Thyroid gland (tissue), 4 donors: ENCODE data around the gene OTOGL. TPM values are rescaled to one million over a fixed set of nuclear protein-coding genes. Genes with fewer than 3 reads are reported as not detected.
"Not testable (repeated sequence)": the region's sequence is repeated elsewhere in the genome, so short reads cannot be mapped to it uniquely, and the experiment has no call there.

Experiments
- DNase-seq, 2 donors: peaks; one replicate each; pipeline ENCODE4 v3.0.0-alpha.2; 2019
- H3K27ac ChIP-seq, 3 donors: fragments of 200-600 bp; sonication (generic); 1 replicate in 2 of 3; 2 replicates in 1 of 3; pipeline ENCODE4 v1.5.1; 2016 to 2019; ENCODE audit warnings: mild to moderate bottlenecking in 1 of 3, moderate library complexity in 1 of 3
- H3K27me3 ChIP-seq: fragments of 200-600 bp; sonication (generic); one replicate; pipeline ENCODE4 v1.5.1; 2019
- H3K36me3 ChIP-seq, 2 donors: fragments of 200-600 bp; sonication (generic); one replicate each; pipeline ENCODE4 v1.5.1; 2016 to 2019
- H3K4me1 ChIP-seq, 2 donors: fragments of 200-600 bp; sonication (generic); one replicate each; pipeline ENCODE4 v1.5.1; 2017 to 2019
- H3K4me3 ChIP-seq, 3 donors: fragments of 200-600 bp; sonication (generic); replicated peaks in 1 of 3; 1 replicate in 2 of 3; 2 replicates in 1 of 3; pipeline ENCODE4 v1.5.1; 2016; ENCODE audit warnings: mild to moderate bottlenecking in 1 of 3
- H3K9me3 ChIP-seq: fragments of 200-600 bp; sonication (generic); one replicate; pipeline ENCODE4 v1.5.1; 2017
- POLR2A ChIP-seq, 2 donors: fragments of 450-650 bp; IDR thresholded peaks; one replicate each; pipeline ENCODE4 v1.6.1; 2017; ENCODE audit warnings: antibody characterized with exemption in 2 of 2, mild to moderate bottlenecking in 2 of 2, moderate library complexity in 1 of 2
- WGBS, 2 donors: methylation state at CpG; one replicate each; pipeline ENCODE4 v1.1.5; 2017; 5-methylcytosine and 5-hydroxymethylcytosine counted together
- intact Hi-C: fragments of 100-400 bp; cut with DNase I; formaldehyde crosslinking; loops from one replicate; pipeline ENCODE4 v1.15.1; 2023
- total RNA-seq, 4 donors: library from RNA; depleted of rRNA; stranded (reverse); fragments of >200 nt; gene quantifications; one replicate each; pipeline ENCODE4 v1.2.3, GENCODE V29; 2016
- TF ChIP-seq, protein P1 (sequence below), 6 experiments: fragments of 200-600 bp in 3 of 6; fragments of 450-650 bp in 3 of 6; sonication (generic) in 3 of 6; IDR thresholded peaks; one replicate each; pipeline ENCODE4 v1.5.1; 2016 to 2019; ENCODE audit warnings: antibody characterized with exemption in 6 of 6, mild to moderate bottlenecking in 2 of 6, inconsistent platforms in 1 of 6, moderate library complexity in 1 of 6

OTOGL gene
- total RNA-seq, 4 donors from 2014 or later = 0.11 to 0.13 TPM; not detected in 2

DNA sequence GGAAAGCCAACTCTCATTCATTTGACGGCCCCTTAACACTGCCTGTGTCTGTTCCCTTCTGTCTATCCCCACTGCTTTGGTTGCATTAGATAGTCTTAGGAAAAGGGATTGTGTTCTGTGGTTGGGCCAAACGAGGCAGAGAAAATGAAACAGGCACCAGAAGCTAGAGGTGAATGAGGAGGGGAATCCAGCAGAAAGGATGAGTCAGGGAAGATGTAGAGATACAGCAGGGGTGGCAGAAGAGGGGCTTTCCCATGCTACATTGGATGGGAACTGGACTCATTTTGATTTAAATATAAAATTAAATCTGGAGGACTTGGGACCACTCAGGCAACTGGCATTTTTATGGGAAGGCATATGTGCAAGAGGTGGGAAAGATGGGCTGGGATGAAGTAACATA, 43.3 kb downstream of the OTOGL start:
- TF ChIP-seq POLR2A (IDR thresholded peaks at IDR 0.05) = no peak
- TF ChIP-seq, protein P1, sequence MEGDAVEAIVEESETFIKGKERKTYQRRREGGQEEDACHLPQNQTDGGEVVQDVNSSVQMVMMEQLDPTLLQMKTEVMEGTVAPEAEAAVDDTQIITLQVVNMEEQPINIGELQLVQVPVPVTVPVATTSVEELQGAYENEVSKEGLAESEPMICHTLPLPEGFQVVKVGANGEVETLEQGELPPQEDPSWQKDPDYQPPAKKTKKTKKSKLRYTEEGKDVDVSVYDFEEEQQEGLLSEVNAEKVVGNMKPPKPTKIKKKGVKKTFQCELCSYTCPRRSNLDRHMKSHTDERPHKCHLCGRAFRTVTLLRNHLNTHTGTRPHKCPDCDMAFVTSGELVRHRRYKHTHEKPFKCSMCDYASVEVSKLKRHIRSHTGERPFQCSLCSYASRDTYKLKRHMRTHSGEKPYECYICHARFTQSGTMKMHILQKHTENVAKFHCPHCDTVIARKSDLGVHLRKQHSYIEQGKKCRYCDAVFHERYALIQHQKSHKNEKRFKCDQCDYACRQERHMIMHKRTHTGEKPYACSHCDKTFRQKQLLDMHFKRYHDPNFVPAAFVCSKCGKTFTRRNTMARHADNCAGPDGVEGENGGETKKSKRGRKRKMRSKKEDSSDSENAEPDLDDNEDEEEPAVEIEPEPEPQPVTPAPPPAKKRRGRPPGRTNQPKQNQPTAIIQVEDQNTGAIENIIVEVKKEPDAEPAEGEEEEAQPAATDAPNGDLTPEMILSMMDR (IDR thresholded peaks at IDR 0.05) = no peak
- Histone ChIP-seq H3K27me3 (no peaks in the 10 kb centered on the region), H3K4me1 (no peaks in the 10 kb centered on the region), H3K9me3 (no peaks in the 10 kb centered on the region), H3K27ac (no peak overlapping the region), H3K36me3 (no peaks in the 10 kb centered on the region), H3K4me3 (no peak overlapping the region)
- intact Hi-C loops = no loop called here
- no peak for DNase-seq
- 74 to 75% methylated on average over 2 of the region's 2 CpGs for whole genome bisulfite sequencing, 2 donors

DNA sequence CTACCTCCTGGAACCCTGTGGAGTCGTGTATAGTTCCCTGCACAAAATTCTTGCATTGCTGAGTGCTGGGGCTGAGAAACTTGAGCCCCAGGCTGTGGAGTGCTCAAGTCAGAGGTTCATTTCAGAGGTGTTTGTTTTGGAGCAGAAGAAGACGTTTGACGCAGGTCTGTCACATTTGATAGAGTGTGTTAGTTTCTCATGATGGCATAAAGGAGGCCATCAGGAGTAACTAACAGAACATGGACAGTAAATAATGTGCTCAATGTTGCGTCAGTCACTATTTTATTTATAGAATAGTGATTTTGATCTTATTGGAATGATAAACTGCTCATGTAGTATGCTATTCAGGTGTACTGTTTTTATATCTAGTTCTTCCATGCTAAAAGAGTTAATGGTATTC, 44.2 kb downstream of the OTOGL start:
- WGBS, 2 donors = 68 to 69% methylated on average over 4 of the region's 4 CpGs
- intact Hi-C loops = no loop called here
- TF ChIP-seq, protein P1 (IDR thresholded peaks at IDR 0.05) = no peak
- no peak for TF ChIP-seq POLR2A (IDR thresholded peaks at IDR 0.05)

GRCh38 chr12:80149547-80150313, 50.4 kb downstream of the OTOGL start:
- DNase-seq, intact Hi-C loops, H3K9me3 ChIP-seq, H3K27me3 ChIP-seq, H3K36me3 ChIP-seq, H3K4me3 ChIP-seq, H3K4me1 ChIP-seq, H3K27ac ChIP-seq: not testable (repeated sequence)
- WGBS, 2 donors = 93 to 95% methylated on average over 17 to 19 of the region's 26 CpGs

More for the DNA sequence above, 44.2 kb downstream of the OTOGL start:
- H3K9me3 ChIP-seq = no peaks in the 10 kb centered on the region
- H3K27ac ChIP-seq = no peak overlapping the region
- H3K4me3 ChIP-seq = no peak overlapping the region
- H3K27me3 ChIP-seq = no peaks in the 10 kb centered on the region
- H3K36me3 ChIP-seq = no peaks in the 10 kb centered on the region
- DNase-seq = no peak
- H3K4me1 ChIP-seq = no peaks in the 10 kb centered on the region

DNA sequence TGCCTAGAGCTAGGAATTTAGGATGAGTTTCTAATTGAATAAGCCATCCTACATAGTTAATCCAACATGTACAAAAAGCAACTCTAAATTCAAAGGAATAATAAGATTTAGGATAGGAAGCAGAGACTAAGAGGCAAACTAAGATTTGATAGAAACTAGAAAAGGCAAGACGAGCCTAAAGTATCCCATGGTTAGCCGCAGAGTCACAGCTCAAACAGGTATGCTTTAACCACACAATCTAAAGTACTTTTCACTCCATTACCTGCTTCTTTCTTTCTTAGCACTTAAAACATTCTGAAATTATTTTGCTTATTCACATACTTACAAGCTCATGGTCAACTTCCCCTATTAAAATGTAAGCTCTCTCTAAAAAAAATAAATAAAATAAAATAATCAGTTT, 51.8 kb downstream of the OTOGL start:
- no peaks in the 10 kb centered on the region for H3K27me3 ChIP-seq
- TF ChIP-seq, protein P1 (IDR thresholded peaks at IDR 0.05) = no peak
- no peak for TF ChIP-seq POLR2A (IDR thresholded peaks at IDR 0.05)
- DNase-seq = no peak
- no peaks in the 10 kb centered on the region for H3K4me1 ChIP-seq
- no peak overlapping the region for H3K4me3 ChIP-seq
- intact Hi-C loops = no loop called here
- H3K36me3 ChIP-seq = no peaks in the 10 kb centered on the region
- H3K27ac ChIP-seq = no peak overlapping the region
- WGBS, 2 donors = 86 to 87% methylated on average over 2 of the region's 2 CpGs
- H3K9me3 ChIP-seq = no peaks in the 10 kb centered on the region

GRCh38 chr12:80154261-80154660, 54.9 kb downstream of the OTOGL start:
- intact Hi-C loops = no loop called here
- Histone ChIP-seq H3K4me3 (no peak overlapping the region), H3K4me1 (no peaks in the 10 kb centered on the region), H3K36me3 (no peaks in the 10 kb centered on the region), H3K9me3 (no peaks in the 10 kb centered on the region), H3K27ac (no peak overlapping the region), H3K27me3 (no peaks in the 10 kb centered on the region)
- no peak for DNase-seq
- TF ChIP-seq, protein P1 (IDR thresholded peaks at IDR 0.05) = no peak
- no peak for TF ChIP-seq POLR2A (IDR thresholded peaks at IDR 0.05)
- 58 to 77% methylated on average over 1 of the region's 1 CpG for WGBS, 2 donors
